Activated naive CD8-positive, alpha-beta T cell treated with anti-CD3 and anti-CD28 coated beads for 36 hours (primary cell): ENCODE measurements around the gene DNAJC1. TPM values are rescaled to one million over a fixed set of nuclear protein-coding genes. Genes with fewer than 3 reads are reported as not detected.
"Not testable (repeated sequence)": the region's sequence is repeated elsewhere in the genome, so short reads cannot be mapped to it uniquely, and the experiment has no call there.

ENCODE experiments used
- DNase-seq: peaks from one replicate; pipeline ENCODE4 v3.0.0; 2021
- H3K27ac Mint-ChIP-seq: one replicate; pipeline ENCODE4 v1.8.0; 2022; ENCODE audit warnings: mild to moderate bottlenecking, moderate library complexity, mixed read lengths
- H3K27me3 Mint-ChIP-seq: one replicate; pipeline ENCODE4 v1.8.0; 2022; ENCODE audit warnings: mild to moderate bottlenecking, mixed read lengths
- H3K36me3 Mint-ChIP-seq: one replicate; pipeline ENCODE4 v1.8.0; 2021; ENCODE audit warnings: mild to moderate bottlenecking, mixed read lengths
- H3K4me1 Mint-ChIP-seq: one replicate; pipeline ENCODE4 v1.8.0; 2021; ENCODE audit warnings: mixed read lengths
- H3K4me3 Mint-ChIP-seq: one replicate; pipeline ENCODE4 v1.8.0; 2022; ENCODE audit warnings: mild to moderate bottlenecking, moderate library complexity, mixed read lengths
- H3K9me3 Mint-ChIP-seq: one replicate; pipeline ENCODE4 v1.8.0; 2022; ENCODE audit warnings: mixed read lengths
- total RNA-seq, 2 experiments: library from RNA; stranded (reverse); gene quantifications; one replicate each; pipeline ENCODE4 v1.2.3, GENCODE V29; 2021

The DNAJC1 gene
- total RNA-seq, 2 experiments from 2014 or later: 25.0 to 26.9 TPM

DNA sequence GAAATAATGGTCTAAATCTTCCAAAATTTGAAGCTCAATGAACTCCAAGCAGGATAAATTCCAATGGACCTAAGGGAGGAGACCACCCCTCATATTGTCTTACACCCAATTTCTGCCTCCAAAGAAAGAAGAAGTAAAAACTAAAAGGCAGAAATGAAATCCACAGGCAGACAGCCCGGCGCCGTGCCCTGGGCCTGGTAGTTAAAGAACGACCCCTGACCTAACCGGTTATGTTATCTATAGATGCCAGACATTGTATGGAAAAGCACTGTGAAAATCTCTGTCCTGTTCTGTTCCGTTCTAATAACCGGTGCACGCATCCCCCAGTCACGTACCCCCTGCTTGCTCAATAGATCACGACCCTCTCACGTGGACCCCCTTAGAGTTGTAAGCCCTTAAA lies 130.8 kb downstream of the DNAJC1 start:
- not testable (repeated sequence) for H3K4me1 Mint-ChIP-seq, H3K4me3 Mint-ChIP-seq, H3K27me3 Mint-ChIP-seq, H3K27ac Mint-ChIP-seq, DNase-seq
- Mint-ChIP-seq H3K9me3 (peaks cover 23% of the 10 kb centered on the region), H3K36me3 (peaks cover 58% of the 10 kb centered on the region)

DNA sequence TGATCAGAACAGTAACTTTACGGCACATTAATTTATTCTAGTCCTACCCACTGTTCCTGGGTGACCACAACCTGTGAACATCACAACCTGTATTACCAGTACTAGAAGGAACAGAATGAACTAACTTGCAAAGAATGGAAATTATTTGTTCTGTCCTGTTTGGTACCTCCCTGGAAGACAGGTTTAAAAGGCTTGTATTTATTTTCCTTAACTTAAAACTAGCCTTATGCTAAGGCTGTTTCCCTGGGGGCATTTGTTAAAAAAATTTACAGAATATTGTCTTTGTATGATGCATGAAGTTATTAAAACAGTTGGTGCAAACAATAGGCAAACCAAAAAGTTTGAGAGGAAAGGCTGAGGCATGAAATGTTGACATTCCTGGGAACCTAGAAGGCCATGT lies 132.7 kb downstream of the DNAJC1 start:
- Mint-ChIP-seq H3K27me3 (no peaks in the 10 kb centered on the region), H3K36me3 (peaks cover 59% of the 10 kb centered on the region), H3K4me1 (no peaks in the 10 kb centered on the region), H3K27ac (no peak overlapping the region), H3K9me3 (peaks cover 26% of the 10 kb centered on the region), H3K4me3 (no peak overlapping the region)
- DNase-seq: no peak

GRCh38 chr10:21869087-21869486 lies 134.4 kb downstream of the DNAJC1 start:
- H3K27ac Mint-ChIP-seq, H3K4me1 Mint-ChIP-seq, H3K27me3 Mint-ChIP-seq, H3K4me3 Mint-ChIP-seq, DNase-seq: not testable (repeated sequence)
- Mint-ChIP-seq H3K9me3 (peaks cover 24% of the 10 kb centered on the region), H3K36me3 (peaks cover 51% of the 10 kb centered on the region)

DNA sequence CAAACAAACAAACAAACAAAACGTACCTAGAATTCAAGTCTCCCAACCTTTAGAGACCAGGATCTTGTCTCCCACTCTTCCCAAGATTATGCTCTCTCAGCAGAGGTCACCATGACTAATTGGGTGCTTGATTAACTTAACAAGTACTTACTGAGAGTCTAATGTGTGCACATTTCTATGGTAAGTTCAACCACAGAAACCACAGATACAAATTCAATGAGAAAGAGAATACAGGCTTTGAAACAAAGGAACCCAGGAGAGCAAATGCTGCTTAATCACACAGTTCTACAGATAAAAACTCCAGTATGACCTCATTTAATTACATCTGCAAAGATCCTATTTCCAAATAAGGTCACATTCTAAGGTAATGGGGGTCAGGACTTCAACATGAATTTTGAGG lies 142.8 kb downstream of the DNAJC1 start:
- Mint-ChIP-seq H3K4me1 (no peaks in the 10 kb centered on the region), H3K9me3 (peaks cover 5% of the 10 kb centered on the region), H3K4me3 (no peak overlapping the region)

DNA sequence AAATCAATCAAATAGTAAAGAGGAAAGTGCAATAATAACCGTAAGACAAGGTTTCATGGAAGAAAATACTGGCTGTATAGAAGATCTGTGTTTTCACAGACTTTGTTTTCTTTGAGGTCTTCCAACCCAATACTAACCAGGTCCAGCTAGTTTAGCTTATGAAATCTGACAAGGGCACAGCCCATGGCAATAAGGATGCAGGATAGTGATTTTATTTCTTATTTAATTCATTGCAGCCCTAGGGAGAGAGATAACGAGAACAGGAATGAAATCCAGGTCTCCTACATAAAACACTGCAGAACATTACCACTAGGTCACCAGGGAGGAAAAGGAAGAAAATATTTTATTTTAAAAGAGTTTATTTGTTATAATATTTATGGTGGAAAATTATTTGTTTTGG lies 145.1 kb downstream of the DNAJC1 start:
- H3K27ac Mint-ChIP-seq: no peak overlapping the region
- H3K4me1 Mint-ChIP-seq: no peaks in the 10 kb centered on the region
- peaks cover 7% of the 10 kb centered on the region for H3K9me3 Mint-ChIP-seq
- H3K27me3 Mint-ChIP-seq: no peaks in the 10 kb centered on the region
- DNase-seq: no peak
- H3K4me3 Mint-ChIP-seq: no peak overlapping the region
- peaks cover 24% of the 10 kb centered on the region for H3K36me3 Mint-ChIP-seq

More for the DNA sequence above, 142.8 kb downstream of the DNAJC1 start:
- no peak overlapping the region for H3K27ac Mint-ChIP-seq
- peaks cover 30% of the 10 kb centered on the region for H3K36me3 Mint-ChIP-seq
- no peaks in the 10 kb centered on the region for H3K27me3 Mint-ChIP-seq
- DNase-seq: no peak

- no peaks in the 10 kb centered on the region for H3K4me1 Mint-ChIP-seq
- no peaks in the 10 kb centered on the region for H3K27me3 Mint-ChIP-seq
- H3K9me3 Mint-ChIP-seq: peaks cover 32% of the 10 kb centered on the region
- H3K36me3 Mint-ChIP-seq: peaks cover 57% of the 10 kb centered on the region
- no peak overlapping the region for H3K27ac Mint-ChIP-seq
- DNase-seq: no peak
- H3K4me3 Mint-ChIP-seq: no peak overlapping the region
These were observed 153.9 kb downstream of the DNAJC1 start for GRCh38 chr10:21849607-21850006.

DNA sequence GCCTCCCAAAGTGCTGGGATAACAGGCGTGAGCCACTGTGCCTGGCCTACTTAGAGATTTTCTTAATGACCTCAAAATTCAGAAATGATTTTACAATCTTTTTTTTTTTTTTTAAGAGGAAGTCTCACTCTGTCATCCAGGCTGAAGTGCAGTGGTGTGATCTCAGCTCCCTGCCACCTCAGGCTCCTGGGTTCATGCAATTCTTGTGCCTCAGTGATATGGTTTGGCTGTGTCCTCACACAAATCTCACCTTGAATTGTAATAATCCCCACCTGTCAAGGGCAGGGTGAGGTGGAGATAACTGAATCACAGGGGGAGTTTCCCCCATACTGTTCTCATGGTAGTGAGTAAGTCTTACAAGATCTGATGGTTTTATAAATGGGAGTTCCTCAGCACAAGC lies 159.9 kb downstream of the DNAJC1 start:
- H3K4me1 Mint-ChIP-seq: no peaks in the 10 kb centered on the region
- peaks cover 29% of the 10 kb centered on the region for H3K9me3 Mint-ChIP-seq
- H3K27me3 Mint-ChIP-seq: no peaks in the 10 kb centered on the region
- no peak overlapping the region for H3K4me3 Mint-ChIP-seq
- peaks cover 58% of the 10 kb centered on the region for H3K36me3 Mint-ChIP-seq
- DNase-seq: no peak
- H3K27ac Mint-ChIP-seq: no peak overlapping the region

GRCh38 chr10:21841273-21841672 lies 162.3 kb downstream of the DNAJC1 start:
- not testable (repeated sequence) for H3K4me1 Mint-ChIP-seq, H3K27ac Mint-ChIP-seq, DNase-seq, H3K27me3 Mint-ChIP-seq, H3K4me3 Mint-ChIP-seq
- Mint-ChIP-seq H3K36me3 (peaks cover 47% of the 10 kb centered on the region), H3K9me3 (peaks cover 28% of the 10 kb centered on the region)

DNA sequence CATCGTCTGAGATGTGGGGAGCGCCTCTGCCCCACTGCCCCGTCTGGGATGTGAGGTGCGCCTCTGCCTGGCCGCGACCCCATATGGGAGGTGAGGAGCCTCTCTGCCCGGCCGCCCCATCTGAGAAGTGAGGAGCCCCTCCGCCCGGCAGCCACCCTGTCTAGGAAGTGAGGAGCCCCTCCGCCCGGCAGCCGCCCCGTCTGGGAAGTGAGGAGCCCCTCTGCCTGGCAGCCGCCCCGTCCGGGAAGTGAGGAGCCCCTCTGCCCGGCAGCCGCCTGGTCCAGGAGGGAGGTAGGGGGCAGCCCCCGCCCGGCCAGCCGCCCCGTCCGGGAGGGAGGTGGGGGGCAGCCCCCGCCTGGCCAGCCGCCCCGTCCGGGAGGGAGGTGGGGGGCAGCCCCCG lies 166.0 kb downstream of the DNAJC1 start:
- H3K27ac Mint-ChIP-seq, H3K27me3 Mint-ChIP-seq, DNase-seq, H3K4me1 Mint-ChIP-seq, H3K4me3 Mint-ChIP-seq: not testable (repeated sequence)
- peaks cover 37% of the 10 kb centered on the region for H3K9me3 Mint-ChIP-seq
- H3K36me3 Mint-ChIP-seq: peaks cover 68% of the 10 kb centered on the region

GRCh38 chr10:21834574-21834973 lies 169.0 kb downstream of the DNAJC1 start:
- H3K4me1 Mint-ChIP-seq, H3K27ac Mint-ChIP-seq, DNase-seq, H3K4me3 Mint-ChIP-seq, H3K27me3 Mint-ChIP-seq: not testable (repeated sequence)
- H3K36me3 Mint-ChIP-seq: peaks cover 71% of the 10 kb centered on the region
- H3K9me3 Mint-ChIP-seq: peaks cover 44% of the 10 kb centered on the region

GRCh38 chr10:21832821-21833130 lies 170.8 kb downstream of the DNAJC1 start:
- Mint-ChIP-seq H3K4me3 (no peak overlapping the region), H3K4me1 (no peaks in the 10 kb centered on the region), H3K27me3 (no peaks in the 10 kb centered on the region), H3K9me3 (peaks cover 37% of the 10 kb centered on the region), H3K36me3 (peaks cover 75% of the 10 kb centered on the region), H3K27ac (no peak overlapping the region)
- DNase-seq: no peak

DNA sequence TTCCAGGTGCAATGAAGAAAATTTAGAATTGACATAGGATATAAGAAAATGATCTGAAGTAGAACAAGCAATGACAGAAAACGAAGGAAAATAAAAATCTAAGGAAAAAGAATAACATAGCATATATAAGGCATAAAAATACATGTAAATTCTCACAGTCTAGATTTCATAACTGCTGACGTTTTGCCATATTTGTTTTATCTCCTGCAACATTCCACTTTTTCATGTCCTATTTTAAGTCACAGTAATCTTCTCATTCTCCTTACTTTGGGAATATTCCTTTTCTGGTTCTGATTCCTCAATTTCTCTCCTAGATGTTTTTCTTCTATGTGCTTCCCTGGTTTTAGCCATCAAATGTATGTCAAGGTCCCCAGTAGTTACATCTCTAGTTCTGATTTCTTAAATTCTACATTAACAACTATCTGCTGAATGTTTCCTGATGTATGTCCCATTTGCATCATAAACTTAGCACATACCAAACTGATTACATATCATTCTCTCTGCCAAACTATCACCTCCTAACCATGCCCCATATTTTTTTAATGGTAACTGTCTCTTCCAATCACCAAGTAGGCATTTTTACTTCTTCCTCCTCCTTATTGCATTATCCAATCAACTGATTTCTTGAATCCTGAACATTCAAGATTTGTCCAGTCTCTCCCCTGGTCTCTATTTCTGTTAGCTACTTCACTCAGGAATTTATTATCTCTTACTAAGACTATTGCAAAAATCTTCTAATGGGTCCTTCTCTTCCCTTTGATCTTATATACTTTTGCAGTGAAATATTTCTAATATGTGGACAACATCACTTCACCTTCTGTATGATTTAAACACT lies 171.3 kb downstream of the DNAJC1 start:
- Mint-ChIP-seq H3K36me3 (peaks cover 81% of the 10 kb centered on the region), H3K4me1 (no peaks in the 10 kb centered on the region), H3K27ac (no peak overlapping the region), H3K4me3 (no peak overlapping the region), H3K9me3 (peaks cover 41% of the 10 kb centered on the region), H3K27me3 (no peaks in the 10 kb centered on the region)
- DNase-seq: no peak

GRCh38 chr10:21830037-21830436 lies 173.5 kb downstream of the DNAJC1 start:
- H3K27ac Mint-ChIP-seq: no peak overlapping the region

DNA sequence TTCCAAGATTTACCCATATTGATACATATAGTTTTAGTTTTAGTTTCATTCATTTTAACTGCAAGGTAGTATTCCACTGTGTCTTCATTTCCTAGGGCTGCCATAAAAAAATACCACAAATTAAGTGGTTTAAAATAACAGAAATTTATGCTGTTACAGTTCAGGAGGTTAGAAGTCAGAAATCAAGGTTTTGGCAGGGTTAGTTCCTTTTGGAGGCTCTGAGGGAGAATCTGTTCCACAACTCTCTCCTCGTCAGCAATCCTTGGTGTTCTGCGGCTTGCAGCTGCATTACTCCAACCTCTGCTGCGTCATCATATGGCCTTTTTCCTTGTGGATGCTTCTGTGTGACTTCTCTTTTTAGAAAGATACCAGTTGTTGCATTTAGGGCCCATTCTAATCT lies 176.2 kb downstream of the DNAJC1 start:
- Mint-ChIP-seq H3K4me3 (no peak overlapping the region), H3K27ac (no peak overlapping the region), H3K27me3 (no peaks in the 10 kb centered on the region), H3K4me1 (no peaks in the 10 kb centered on the region), H3K9me3 (peaks cover 40% of the 10 kb centered on the region), H3K36me3 (peaks cover 70% of the 10 kb centered on the region)
- no peak for DNase-seq

More at GRCh38 chr10:21830037-21830436, 173.5 kb downstream of the DNAJC1 start:
- DNase-seq: no peak
- Mint-ChIP-seq H3K4me1 (no peaks in the 10 kb centered on the region), H3K36me3 (peaks cover 81% of the 10 kb centered on the region), H3K9me3 (peaks cover 45% of the 10 kb centered on the region), H3K27me3 (no peaks in the 10 kb centered on the region), H3K4me3 (no peak overlapping the region)

DNA sequence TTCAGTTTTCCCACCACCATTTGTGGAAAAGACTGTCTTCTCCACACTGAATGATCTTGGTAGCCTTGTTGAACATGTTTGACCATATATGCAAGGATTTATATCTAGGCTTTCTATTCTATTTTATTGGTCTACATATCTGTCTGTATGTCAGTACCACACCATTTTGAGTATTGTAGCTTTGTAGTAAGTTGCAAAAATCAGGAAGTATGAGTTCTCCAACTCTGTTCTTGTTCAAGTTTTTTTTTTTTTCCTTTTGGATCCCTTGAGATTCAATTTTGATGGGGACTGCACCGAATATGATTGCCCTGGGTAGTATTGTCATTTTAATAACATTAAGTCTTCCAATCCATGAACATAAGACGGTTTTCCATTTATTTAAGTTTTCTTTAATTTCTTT lies 176.8 kb downstream of the DNAJC1 start:
- Mint-ChIP-seq H3K36me3 (peaks cover 67% of the 10 kb centered on the region), H3K4me3 (no peak overlapping the region), H3K9me3 (peaks cover 37% of the 10 kb centered on the region), H3K4me1 (no peaks in the 10 kb centered on the region), H3K27me3 (no peaks in the 10 kb centered on the region), H3K27ac (no peak overlapping the region)
- DNase-seq: no peak

- no peak overlapping the region for H3K4me3 Mint-ChIP-seq
- H3K36me3 Mint-ChIP-seq: peaks cover 56% of the 10 kb centered on the region
- H3K27me3 Mint-ChIP-seq: no peaks in the 10 kb centered on the region
- H3K27ac Mint-ChIP-seq: no peak overlapping the region
- H3K9me3 Mint-ChIP-seq: peaks cover 32% of the 10 kb centered on the region
- no peak for DNase-seq
- H3K4me1 Mint-ChIP-seq: no peaks in the 10 kb centered on the region
These were observed 178.2 kb downstream of the DNAJC1 start for GRCh38 chr10:21825345-21825744.
